ENCODE data around the gene LATS2. TPM values are rescaled to one million over a fixed set of nuclear protein-coding genes. Genes with fewer than 3 reads are reported as not detected.

The LATS2 gene
- total and polyA plus RNA-seq, 7 experiments from 2014 or later: 1.3 to 11.9 (median 2.3) TPM; not detected in 2

DNA sequence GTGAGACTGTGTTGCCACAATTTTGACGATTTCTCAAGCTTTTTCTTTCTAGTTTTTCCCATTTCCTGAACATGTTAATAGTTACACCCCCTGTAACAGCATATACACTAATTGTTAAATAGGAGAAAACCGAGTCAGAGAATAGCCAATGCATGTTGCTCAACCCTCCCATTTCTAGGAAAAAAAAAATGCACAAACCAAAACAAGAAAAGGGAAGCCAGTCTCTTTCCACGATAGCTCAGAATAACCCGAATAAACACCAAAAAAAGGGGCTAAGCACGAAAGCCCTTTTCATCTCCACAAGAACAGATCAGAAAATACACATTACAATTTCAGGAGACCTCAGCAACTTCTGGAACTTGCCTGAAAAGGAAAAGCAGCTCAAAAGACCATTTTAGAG is 16.3 kb downstream of the LATS2 start:
- DNase-seq: no peak
- H3K4me1 Mint-ChIP-seq: peaks cover 0 to 23% (median 3%) of the 10 kb centered on the region in 7 donors
- H3K4me3 ChIP-seq (ENCODE audit: low read length): no peak overlapping the region
- intact Hi-C loops (cut with micrococcal nuclease): loop anchor here in 1 of 2 donors (1.0 kb wide), 1 partner anchor 46 kb away; no protein-coding TSS in a partner anchor
- H3K36me3 ChIP-seq (ENCODE audit: control insufficient read depth in 2 of 3, insufficient read depth in 3 of 3, low read length in 3 of 3): no peaks in the 10 kb centered on the region
- ChIA-PET POLR2A (interaction anchor here (0.6 kb wide), 2 partner anchors 14 to 123 kb away, joined by 3 read pairs; no protein-coding TSS in a partner anchor), CTCF (no interaction called here)
- H3K4me1 ChIP-seq (ENCODE audit: control insufficient read depth in 2 of 2, insufficient read depth in 2 of 2, low read length in 2 of 2): no peaks in the 10 kb centered on the region
- H3K27ac Mint-ChIP-seq: no peak overlapping the region
- H3K27ac ChIP-seq (ENCODE audit: low read depth, low read length): no peak overlapping the region
- peaks cover 0 to 2% (median 0%) of the 10 kb centered on the region in 5 donors for H3K36me3 Mint-ChIP-seq
- ATAC-seq: no peak
- H3K4me3 Mint-ChIP-seq: no peak overlapping the region
- H3K27me3 ChIP-seq (ENCODE audit: control insufficient read depth in 2 of 2, insufficient read depth in 2 of 2, low read length in 2 of 2): no peaks in the 10 kb centered on the region
- no peaks in the 10 kb centered on the region for H3K9me3 Mint-ChIP-seq
- peaks cover 0 to 7% (median 0%) of the 10 kb centered on the region in 5 donors for H3K27me3 Mint-ChIP-seq
- no peaks in the 10 kb centered on the region for H3K9me3 ChIP-seq (ENCODE audit: control insufficient read depth in 2 of 3, low read length in 3 of 3)

DNA sequence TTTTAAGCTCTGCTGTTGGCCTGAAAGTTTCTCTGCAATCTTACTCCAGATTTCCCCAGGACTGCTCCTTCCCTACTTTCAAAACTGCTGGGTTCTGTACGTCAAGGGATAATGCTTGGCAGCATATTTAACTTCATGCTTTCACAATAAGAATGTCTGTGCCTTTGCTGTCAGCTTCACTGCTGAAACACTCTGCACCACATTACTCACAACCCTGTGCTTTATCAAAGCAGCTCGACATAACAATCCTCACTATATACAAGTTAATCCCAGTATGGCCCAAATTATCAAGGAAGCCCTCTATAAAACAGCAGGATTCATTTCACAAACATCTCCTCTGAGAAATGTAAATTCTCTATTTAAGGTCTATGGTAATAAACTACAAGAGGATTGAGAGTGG is 17.5 kb downstream of the LATS2 start:
- ChIA-PET CTCF (no interaction called here), POLR2A (no interaction called here)
- no peak overlapping the region for H3K4me3 Mint-ChIP-seq

DNA sequence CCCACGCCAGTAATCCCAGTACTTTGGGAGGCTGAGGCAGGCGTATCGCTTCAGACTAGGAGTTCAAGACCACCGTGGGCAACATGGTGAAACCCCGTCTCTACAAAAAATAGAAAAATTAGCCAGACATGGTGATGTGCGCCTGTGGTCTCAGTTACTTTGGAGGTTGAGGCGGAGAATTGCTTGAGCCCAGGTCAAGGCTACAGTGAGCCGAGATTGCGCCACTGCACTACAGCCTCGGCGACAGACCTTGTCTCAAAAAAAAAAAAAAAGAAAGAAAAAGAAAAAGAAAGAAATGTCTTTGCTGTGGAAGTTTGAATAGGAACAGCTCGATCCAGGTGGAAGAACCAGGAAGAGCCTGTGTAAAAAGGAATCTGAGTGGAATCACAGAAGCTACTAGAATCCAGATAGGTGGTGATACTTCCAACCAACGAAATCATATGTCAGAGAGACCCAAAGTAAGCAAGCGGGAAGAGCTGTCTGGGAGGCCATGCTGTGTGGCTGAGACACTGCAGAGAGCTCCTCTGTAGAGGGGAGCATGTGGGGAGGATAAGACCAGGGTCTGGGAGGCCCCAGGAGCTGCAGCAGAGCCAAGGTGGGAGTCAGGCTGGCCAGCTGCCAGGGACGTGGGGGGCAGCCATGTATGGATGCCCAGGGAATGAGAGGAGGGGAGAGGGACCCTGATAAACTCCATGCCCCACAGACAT is 21.1 kb downstream of the LATS2 start:
- CTCF ChIA-PET: no interaction called here
- no peaks in the 10 kb centered on the region for H3K9me3 Mint-ChIP-seq

More for the DNA sequence above, 17.5 kb downstream of the LATS2 start:
- Mint-ChIP-seq H3K27me3 (peaks cover 0 to 7% (median 0%) of the 10 kb centered on the region in 5 donors), H3K36me3 (peaks cover 0 to 2% (median 0%) of the 10 kb centered on the region in 5 donors), H3K9me3 (no peaks in the 10 kb centered on the region), H3K4me1 (peaks cover 7 to 29% (median 10%) of the 10 kb centered on the region in 7 donors), H3K27ac (no peak overlapping the region)
- Histone ChIP-seq H3K4me1 (ENCODE audit: control insufficient read depth in 2 of 2, insufficient read depth in 2 of 2, low read length in 2 of 2) (peaks cover 0 to 5% of the 10 kb centered on the region in 2 donors), H3K4me3 (ENCODE audit: low read length) (no peak overlapping the region), H3K27me3 (ENCODE audit: control insufficient read depth in 2 of 2, insufficient read depth in 2 of 2, low read length in 2 of 2) (no peaks in the 10 kb centered on the region), H3K27ac (ENCODE audit: low read depth, low read length) (no peak overlapping the region), H3K36me3 (ENCODE audit: control insufficient read depth in 2 of 3, insufficient read depth in 3 of 3, low read length in 3 of 3) (no peaks in the 10 kb centered on the region), H3K9me3 (ENCODE audit: control insufficient read depth in 2 of 3, low read length in 3 of 3) (no peaks in the 10 kb centered on the region)
- DNase-seq: no peak
- intact Hi-C loops (cut with micrococcal nuclease): no loop called here
- ATAC-seq: no peak

DNA sequence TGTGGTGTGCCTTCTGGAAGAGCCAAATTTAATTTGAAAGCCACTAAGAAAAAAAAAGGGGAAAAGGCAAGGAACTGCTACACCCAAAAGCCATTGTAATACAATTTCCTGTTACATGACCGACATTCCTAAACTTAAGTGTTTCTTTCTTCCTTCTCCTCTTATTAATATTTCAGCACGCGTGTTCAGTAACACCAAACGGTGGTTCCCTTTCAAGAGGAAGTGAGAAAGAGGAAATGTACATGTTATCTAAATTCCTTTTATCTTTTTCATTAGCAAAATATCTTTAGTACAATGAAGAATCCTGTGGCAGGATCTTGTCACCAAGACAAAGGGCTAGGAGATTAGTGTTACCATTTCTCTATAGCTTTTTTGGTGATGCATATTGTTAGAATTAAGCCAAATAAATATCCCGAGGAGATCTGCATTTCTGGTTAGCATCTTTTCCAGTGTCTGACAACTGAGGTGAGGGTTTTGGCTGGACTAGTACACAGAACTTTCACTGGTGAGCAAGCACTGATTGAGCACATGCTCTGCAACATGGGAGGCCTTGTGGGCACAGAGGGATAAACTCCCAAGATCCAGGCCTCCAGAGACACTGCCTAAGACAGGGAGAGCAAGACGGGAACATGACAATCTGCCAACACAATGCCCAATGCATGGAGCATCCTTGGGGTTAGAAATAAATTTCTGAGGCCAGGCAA is 22.1 kb downstream of the LATS2 start:
- Histone ChIP-seq H3K36me3 (ENCODE audit: control insufficient read depth in 2 of 3, insufficient read depth in 3 of 3, low read length in 3 of 3) (no peaks in the 10 kb centered on the region), H3K27me3 (ENCODE audit: control insufficient read depth in 2 of 2, insufficient read depth in 2 of 2, low read length in 2 of 2) (no peaks in the 10 kb centered on the region), H3K9me3 (ENCODE audit: control insufficient read depth in 2 of 3, low read length in 3 of 3) (no peaks in the 10 kb centered on the region), H3K4me1 (ENCODE audit: control insufficient read depth in 2 of 2, insufficient read depth in 2 of 2, low read length in 2 of 2) (peaks cover 0 to 5% of the 10 kb centered on the region in 2 donors), H3K4me3 (ENCODE audit: low read length) (no peak overlapping the region), H3K27ac (ENCODE audit: low read depth, low read length) (no peak overlapping the region)
- H3K9me3 Mint-ChIP-seq: no peaks in the 10 kb centered on the region
- no peak for DNase-seq
- H3K27ac Mint-ChIP-seq: peak overlapping the region in 1 of 9 donors; percentile 28
- H3K36me3 Mint-ChIP-seq: no peaks in the 10 kb centered on the region
- H3K4me3 Mint-ChIP-seq: peak overlapping the region in 5 of 10 donors; percentile 35 to 50 (median 40)
- peaks cover 8 to 24% (median 11%) of the 10 kb centered on the region in 7 donors for H3K4me1 Mint-ChIP-seq
- no peaks in the 10 kb centered on the region for H3K27me3 Mint-ChIP-seq
- peak; percentile 34 for ATAC-seq
- intact Hi-C loops (cut with micrococcal nuclease): no loop called here
- ChIA-PET CTCF (no interaction called here), POLR2A (no interaction called here)

More for the DNA sequence above, 21.1 kb downstream of the LATS2 start:
- Histone ChIP-seq H3K36me3 (ENCODE audit: control insufficient read depth in 2 of 3, insufficient read depth in 3 of 3, low read length in 3 of 3) (no peaks in the 10 kb centered on the region), H3K4me1 (ENCODE audit: control insufficient read depth in 2 of 2, insufficient read depth in 2 of 2, low read length in 2 of 2) (peaks cover 0 to 5% of the 10 kb centered on the region in 2 donors), H3K9me3 (ENCODE audit: control insufficient read depth in 2 of 3, low read length in 3 of 3) (no peaks in the 10 kb centered on the region), H3K27me3 (ENCODE audit: control insufficient read depth in 2 of 2, insufficient read depth in 2 of 2, low read length in 2 of 2) (no peaks in the 10 kb centered on the region), H3K27ac (ENCODE audit: low read depth, low read length) (no peak overlapping the region), H3K4me3 (ENCODE audit: low read length) (no peak overlapping the region)
- DNase-seq (no peak), ATAC-seq (no peak)
- Mint-ChIP-seq H3K4me3 (no peak overlapping the region), H3K36me3 (peaks cover 0 to 2% (median 0%) of the 10 kb centered on the region in 5 donors), H3K27ac (peak overlapping the region in 1 of 9 donors; percentile 9), H3K4me1 (peaks cover 11 to 28% (median 11%) of the 10 kb centered on the region in 7 donors), H3K27me3 (peaks cover 0 to 4% (median 0%) of the 10 kb centered on the region in 5 donors)
- intact Hi-C loops (cut with micrococcal nuclease): no loop called here
- POLR2A ChIA-PET: no interaction called here

DNA sequence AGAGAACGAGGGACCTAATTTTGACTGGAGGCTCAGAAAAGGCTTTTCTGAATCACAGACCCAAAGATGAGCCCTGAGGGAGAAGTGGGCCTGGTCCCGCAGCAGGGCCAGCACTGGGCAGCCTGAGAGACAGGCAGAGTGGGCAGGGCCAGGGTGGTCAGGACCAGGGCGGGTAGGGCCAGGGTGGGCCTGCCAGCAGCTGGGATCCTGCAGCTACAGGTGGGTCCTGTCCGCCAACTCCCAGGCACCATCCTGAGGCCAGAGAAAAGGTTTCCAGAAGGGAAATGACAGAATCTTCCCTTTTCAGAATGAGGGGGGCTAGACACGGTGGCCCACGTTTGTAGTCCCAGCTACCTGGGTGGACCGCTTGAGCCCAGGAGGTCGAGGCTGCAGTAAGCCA is 23.7 kb downstream of the LATS2 start:
- intact Hi-C loops (cut with micrococcal nuclease): no loop called here
- ATAC-seq (no peak), DNase-seq (no peak)
- Mint-ChIP-seq H3K4me1 (peaks cover 11 to 24% (median 11%) of the 10 kb centered on the region in 7 donors), H3K27ac (no peak overlapping the region), H3K9me3 (no peaks in the 10 kb centered on the region), H3K36me3 (no peaks in the 10 kb centered on the region), H3K4me3 (no peak overlapping the region), H3K27me3 (no peaks in the 10 kb centered on the region)
- no peaks in the 10 kb centered on the region for H3K36me3 ChIP-seq (ENCODE audit: control insufficient read depth in 2 of 3, insufficient read depth in 3 of 3, low read length in 3 of 3)
- no peak overlapping the region for H3K4me3 ChIP-seq (ENCODE audit: low read length)
- H3K4me1 ChIP-seq (ENCODE audit: control insufficient read depth in 2 of 2, insufficient read depth in 2 of 2, low read length in 2 of 2): peaks cover 0 to 5% of the 10 kb centered on the region in 2 donors
- H3K9me3 ChIP-seq (ENCODE audit: control insufficient read depth in 2 of 3, low read length in 3 of 3): no peaks in the 10 kb centered on the region
- H3K27ac ChIP-seq (ENCODE audit: low read depth, low read length): no peak overlapping the region
- ChIA-PET POLR2A (no interaction called here), CTCF (no interaction called here)
- H3K27me3 ChIP-seq (ENCODE audit: control insufficient read depth in 2 of 2, insufficient read depth in 2 of 2, low read length in 2 of 2): no peaks in the 10 kb centered on the region

DNA sequence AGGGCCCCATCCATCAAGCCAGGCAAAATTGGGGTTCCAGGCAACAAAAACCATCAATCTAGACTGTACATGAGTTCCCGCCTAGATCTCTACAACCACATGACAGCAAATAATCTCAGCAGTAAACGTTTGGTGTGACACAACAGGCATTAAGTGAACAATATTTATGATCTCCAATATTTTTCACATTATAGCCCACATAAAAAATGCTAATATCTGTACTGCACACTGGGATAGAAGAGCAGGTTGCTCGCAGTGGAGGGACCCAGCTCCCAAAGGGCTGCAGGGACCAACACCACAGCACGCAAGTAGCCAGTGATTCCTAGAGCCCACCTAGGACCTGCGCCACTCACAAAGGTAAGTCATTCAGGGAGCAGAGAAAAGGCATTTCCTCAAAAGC is 25.9 kb downstream of the LATS2 start:
- no peak overlapping the region for H3K4me3 ChIP-seq (ENCODE audit: low read length)
- H3K27me3 ChIP-seq (ENCODE audit: control insufficient read depth in 2 of 2, insufficient read depth in 2 of 2, low read length in 2 of 2): no peaks in the 10 kb centered on the region
- peaks cover 0 to 5% (median 0%) of the 10 kb centered on the region in 5 donors for H3K27me3 Mint-ChIP-seq
- no peak overlapping the region for H3K27ac ChIP-seq (ENCODE audit: low read depth, low read length)
- intact Hi-C loops (cut with micrococcal nuclease): no loop called here
- peaks cover 0 to 7% (median 0%) of the 10 kb centered on the region in 11 donors for H3K9me3 Mint-ChIP-seq
- POLR2A ChIA-PET: no interaction called here
- no peak overlapping the region for H3K4me3 Mint-ChIP-seq
- H3K27ac Mint-ChIP-seq: no peak overlapping the region
- H3K4me1 ChIP-seq (ENCODE audit: control insufficient read depth in 2 of 2, insufficient read depth in 2 of 2, low read length in 2 of 2): peaks cover 0 to 5% of the 10 kb centered on the region in 2 donors
- no peaks in the 10 kb centered on the region for H3K36me3 ChIP-seq (ENCODE audit: control insufficient read depth in 2 of 3, insufficient read depth in 3 of 3, low read length in 3 of 3)
- CTCF ChIA-PET: no interaction called here
- H3K9me3 ChIP-seq (ENCODE audit: control insufficient read depth in 2 of 3, low read length in 3 of 3): no peaks in the 10 kb centered on the region
- peaks cover 0 to 4% (median 0%) of the 10 kb centered on the region in 5 donors for H3K36me3 Mint-ChIP-seq
- peaks cover 11 to 22% (median 11%) of the 10 kb centered on the region in 7 donors for H3K4me1 Mint-ChIP-seq
- DNase-seq: no peak
- no peak for ATAC-seq
